Spleen (tissue), 7 donors: Measurements from ENCODE around the gene UGDH.

Experiments used
- CTCF ChIP-seq, 11 experiments: fragments of 200-600 bp in 7 of 11; fragments of 450-650 bp in 4 of 11; sonication (generic) in 4 of 11; IDR thresholded peaks in 8 of 11; conservative IDR thresholded peaks in 3 of 11; 1 replicate in 7 of 11; 2 replicates in 4 of 11; pipeline versions ENCODE4 v1.4.0 to v1.8.0; 2016 to 2021; ENCODE audit warnings: antibody characterized with exemption in 11 of 11, inconsistent platforms in 4 of 11, mild to moderate bottlenecking in 1 of 11
- POLR2A ChIP-seq, 3 donors: fragments of 450-650 bp; IDR thresholded peaks; one replicate each; pipeline ENCODE4 v1.5.1; 2017; ENCODE audit warnings: antibody characterized with exemption in 3 of 3, mild to moderate bottlenecking in 1 of 3
- donor health status: DM: no; HTN: no; CAD: no; lungs with moderate emphysema.
- donor health status: DM: no; HTN: no; CAD: no.
- donor health status: DM: no; HTN: no; CAD: no.

DNA sequence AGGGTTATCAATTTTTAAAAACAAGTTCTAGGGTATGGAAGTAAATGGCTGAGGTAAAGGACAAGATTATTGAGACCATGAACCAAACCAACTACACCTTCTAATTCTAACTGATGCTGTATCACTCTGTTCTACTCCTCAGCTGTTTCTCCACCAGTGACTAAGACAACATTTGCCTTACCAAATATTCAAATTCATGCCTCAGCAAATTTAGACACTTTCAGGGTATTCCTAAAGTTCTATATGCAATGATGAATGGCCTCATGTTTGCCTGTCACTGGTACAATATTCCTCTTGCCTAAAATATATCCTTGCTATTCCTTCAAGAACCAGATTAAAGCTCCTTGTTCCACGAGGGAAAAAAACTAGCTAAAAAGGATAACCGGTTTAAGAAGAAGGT lies 73.5 kb downstream of the UGDH start:
- TF ChIP-seq CTCF (IDR thresholded peaks at IDR 0.05 in 8 of 11, conservative IDR thresholded peaks at IDR 0.05 in 3 of 11) (no peak), POLR2A (IDR thresholded peaks at IDR 0.05) (no peak)
